NB4 (cell line): ENCODE measurements around the gene TSPAN5.

ENCODE experiments used
- POLR2A ChIP-seq: IDR thresholded peaks from 2 replicates; pipeline ENCODE4 v1.6.1; 2011; ENCODE audit warnings: mild to moderate bottlenecking; ENCODE audit not compliant: insufficient read length; ENCODE audit errors: extremely low read depth
- TF ChIP-seq, protein P1 (sequence below): IDR thresholded peaks from one replicate; pipeline ENCODE4 v1.5.1; 2012; ENCODE audit warnings: low read depth, low read length

DNA sequence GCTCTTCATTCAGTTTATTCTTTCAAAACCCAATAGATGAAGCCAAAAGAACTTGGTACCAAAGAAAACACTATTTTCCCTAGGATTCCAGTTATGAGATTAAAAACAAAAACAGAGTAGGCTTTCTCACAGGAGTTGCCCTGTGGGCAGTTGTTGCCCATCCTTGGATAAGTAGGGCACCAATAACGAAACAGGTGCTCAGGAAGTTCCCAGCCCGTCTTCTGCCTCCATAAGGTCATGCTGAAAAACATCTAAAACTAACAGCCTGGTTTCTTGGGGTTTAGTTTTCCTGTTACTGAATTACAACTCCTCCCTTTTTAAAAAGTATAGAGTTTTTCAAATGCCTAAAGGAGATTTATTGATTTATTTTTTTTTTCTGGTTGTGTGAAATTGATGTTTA is 14.7 kb downstream of the TSPAN5 start:
- TF ChIP-seq, protein P1, sequence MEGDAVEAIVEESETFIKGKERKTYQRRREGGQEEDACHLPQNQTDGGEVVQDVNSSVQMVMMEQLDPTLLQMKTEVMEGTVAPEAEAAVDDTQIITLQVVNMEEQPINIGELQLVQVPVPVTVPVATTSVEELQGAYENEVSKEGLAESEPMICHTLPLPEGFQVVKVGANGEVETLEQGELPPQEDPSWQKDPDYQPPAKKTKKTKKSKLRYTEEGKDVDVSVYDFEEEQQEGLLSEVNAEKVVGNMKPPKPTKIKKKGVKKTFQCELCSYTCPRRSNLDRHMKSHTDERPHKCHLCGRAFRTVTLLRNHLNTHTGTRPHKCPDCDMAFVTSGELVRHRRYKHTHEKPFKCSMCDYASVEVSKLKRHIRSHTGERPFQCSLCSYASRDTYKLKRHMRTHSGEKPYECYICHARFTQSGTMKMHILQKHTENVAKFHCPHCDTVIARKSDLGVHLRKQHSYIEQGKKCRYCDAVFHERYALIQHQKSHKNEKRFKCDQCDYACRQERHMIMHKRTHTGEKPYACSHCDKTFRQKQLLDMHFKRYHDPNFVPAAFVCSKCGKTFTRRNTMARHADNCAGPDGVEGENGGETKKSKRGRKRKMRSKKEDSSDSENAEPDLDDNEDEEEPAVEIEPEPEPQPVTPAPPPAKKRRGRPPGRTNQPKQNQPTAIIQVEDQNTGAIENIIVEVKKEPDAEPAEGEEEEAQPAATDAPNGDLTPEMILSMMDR = no peak
- TF ChIP-seq POLR2A = no peak
